ENCODE data around the gene MAPK10.

Gene MAPK10

DNA sequence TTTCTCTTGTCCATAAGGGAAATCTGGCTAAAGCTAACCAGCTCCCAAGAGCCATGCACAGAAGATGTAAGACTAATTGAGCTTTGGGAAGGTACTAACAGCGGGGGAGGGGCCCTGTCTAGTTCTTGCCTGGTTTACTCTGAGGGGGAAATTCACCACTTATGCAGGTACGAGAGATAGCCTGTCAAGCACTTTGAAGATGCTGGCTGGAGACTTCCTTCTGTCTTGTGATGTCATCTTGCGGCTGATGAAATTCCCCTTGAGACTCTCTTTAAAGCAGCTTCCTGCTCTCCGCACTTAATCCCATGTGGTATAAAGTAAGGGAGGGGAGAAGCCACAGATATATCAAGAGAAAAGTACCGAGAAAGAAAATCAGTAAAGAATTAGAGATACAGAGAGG is 345.3 kb downstream of the MAPK10 start:
- TF ChIP-seq, protein P1, sequence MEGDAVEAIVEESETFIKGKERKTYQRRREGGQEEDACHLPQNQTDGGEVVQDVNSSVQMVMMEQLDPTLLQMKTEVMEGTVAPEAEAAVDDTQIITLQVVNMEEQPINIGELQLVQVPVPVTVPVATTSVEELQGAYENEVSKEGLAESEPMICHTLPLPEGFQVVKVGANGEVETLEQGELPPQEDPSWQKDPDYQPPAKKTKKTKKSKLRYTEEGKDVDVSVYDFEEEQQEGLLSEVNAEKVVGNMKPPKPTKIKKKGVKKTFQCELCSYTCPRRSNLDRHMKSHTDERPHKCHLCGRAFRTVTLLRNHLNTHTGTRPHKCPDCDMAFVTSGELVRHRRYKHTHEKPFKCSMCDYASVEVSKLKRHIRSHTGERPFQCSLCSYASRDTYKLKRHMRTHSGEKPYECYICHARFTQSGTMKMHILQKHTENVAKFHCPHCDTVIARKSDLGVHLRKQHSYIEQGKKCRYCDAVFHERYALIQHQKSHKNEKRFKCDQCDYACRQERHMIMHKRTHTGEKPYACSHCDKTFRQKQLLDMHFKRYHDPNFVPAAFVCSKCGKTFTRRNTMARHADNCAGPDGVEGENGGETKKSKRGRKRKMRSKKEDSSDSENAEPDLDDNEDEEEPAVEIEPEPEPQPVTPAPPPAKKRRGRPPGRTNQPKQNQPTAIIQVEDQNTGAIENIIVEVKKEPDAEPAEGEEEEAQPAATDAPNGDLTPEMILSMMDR (conservative IDR thresholded peaks at IDR 0.05; ENCODE audit: control insufficient read depth, insufficient read depth, low read depth, low read length): no peak
- DNase-seq (ENCODE audit: low read depth): peak; percentile 51
- H3K4me3 ChIP-seq (ENCODE audit: control insufficient read depth, low read depth, low read length): no peak overlapping the region

DNA sequence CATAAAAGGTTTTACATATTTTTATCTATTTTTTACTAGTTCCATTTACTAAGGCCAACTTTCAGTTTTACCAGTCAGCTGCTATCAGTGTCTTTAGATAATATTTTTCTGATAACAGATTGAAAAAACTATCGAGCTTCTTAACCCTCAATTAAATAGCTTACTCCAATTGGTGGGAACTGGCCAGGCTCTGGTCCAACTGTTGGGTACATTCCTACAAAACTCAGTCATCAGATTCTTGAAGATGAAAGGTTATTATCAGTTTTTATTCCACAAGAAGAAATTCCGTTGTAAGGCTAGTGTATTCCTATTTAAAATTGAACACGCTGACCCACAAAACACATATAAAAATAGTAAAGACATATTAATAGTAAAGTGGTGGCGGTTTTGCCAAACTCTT is 346.2 kb downstream of the MAPK10 start:
- DNase-seq (ENCODE audit: low read depth): peak; percentile 56
- no peak overlapping the region for H3K4me3 ChIP-seq (ENCODE audit: control insufficient read depth, low read depth, low read length)
- TF ChIP-seq, protein P1 (conservative IDR thresholded peaks at IDR 0.05; ENCODE audit: control insufficient read depth, insufficient read depth, low read depth, low read length): no peak

DNA sequence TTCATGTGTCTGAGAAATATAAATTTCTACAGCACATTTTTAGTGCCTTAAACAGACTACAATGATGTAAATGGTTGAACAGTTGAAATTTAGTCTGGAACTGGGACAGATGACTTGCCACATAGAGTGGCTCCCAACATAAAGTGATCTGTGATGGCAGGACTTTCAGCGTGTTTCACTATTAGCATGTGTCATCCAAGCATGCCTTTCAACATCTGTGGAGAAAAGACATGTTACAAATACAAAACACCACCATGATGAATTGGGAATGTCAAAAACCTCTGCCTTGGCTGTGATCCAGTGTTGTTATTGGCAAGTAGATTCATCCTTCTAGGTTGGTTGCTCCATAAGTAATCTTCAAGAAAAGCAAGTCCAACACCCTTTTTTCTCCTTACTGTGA is 348.7 kb downstream of the MAPK10 start:
- H3K4me3 ChIP-seq (ENCODE audit: control insufficient read depth, low read depth, low read length): no peak overlapping the region
- TF ChIP-seq, protein P1 (conservative IDR thresholded peaks at IDR 0.05; ENCODE audit: control insufficient read depth, insufficient read depth, low read depth, low read length): no peak
- peak; percentile 99 for DNase-seq (ENCODE audit: low read depth)

DNA sequence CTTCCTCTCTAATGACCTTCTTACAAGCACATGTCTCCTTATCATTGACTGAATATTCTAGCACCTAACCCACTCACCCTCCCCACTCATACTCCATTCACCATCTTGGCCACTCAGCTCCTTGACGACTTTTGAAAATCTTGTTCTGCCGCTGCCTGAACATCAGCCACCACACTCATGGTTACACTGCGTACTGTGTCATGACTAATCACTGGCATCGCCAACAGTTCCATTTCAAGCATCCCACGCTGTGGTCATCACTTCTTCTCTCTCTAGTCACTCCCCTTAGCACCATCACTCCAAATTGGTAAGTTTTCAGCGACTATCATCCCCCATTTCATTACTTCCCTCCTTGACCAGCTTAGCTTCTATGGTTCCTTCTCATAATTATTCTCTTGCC is 352.8 kb downstream of the MAPK10 start:
- TF ChIP-seq, protein P1 (conservative IDR thresholded peaks at IDR 0.05; ENCODE audit: control insufficient read depth, insufficient read depth, low read depth, low read length): no peak
- H3K4me3 ChIP-seq (ENCODE audit: control insufficient read depth, low read depth, low read length): no peak overlapping the region
- peak; percentile 11 for DNase-seq (ENCODE audit: low read depth)

DNA sequence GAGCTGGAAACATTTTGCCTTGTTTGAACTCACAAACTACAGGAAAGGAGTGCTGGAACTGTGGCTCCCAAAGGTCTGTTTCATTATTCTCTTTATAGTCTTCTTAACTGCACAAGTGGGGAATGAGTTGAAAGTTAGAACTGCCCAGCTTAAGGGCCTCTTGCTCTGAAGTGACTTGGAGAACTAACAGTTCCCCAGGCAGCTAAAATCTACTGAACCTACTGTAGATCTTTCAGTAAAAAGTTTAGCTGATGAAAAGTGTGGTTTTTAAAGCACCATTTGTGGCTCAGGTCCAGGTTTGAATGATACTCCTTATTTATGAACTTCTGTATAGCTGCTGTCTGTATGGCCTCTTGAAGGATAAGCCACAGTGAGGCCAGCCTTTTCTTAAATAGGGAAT is 353.8 kb downstream of the MAPK10 start:
- no peak overlapping the region for H3K4me3 ChIP-seq (ENCODE audit: control insufficient read depth, low read depth, low read length)
- TF ChIP-seq, protein P1 (conservative IDR thresholded peaks at IDR 0.05; ENCODE audit: control insufficient read depth, insufficient read depth, low read depth, low read length): no peak
- no peak for DNase-seq (ENCODE audit: low read depth)

DNA sequence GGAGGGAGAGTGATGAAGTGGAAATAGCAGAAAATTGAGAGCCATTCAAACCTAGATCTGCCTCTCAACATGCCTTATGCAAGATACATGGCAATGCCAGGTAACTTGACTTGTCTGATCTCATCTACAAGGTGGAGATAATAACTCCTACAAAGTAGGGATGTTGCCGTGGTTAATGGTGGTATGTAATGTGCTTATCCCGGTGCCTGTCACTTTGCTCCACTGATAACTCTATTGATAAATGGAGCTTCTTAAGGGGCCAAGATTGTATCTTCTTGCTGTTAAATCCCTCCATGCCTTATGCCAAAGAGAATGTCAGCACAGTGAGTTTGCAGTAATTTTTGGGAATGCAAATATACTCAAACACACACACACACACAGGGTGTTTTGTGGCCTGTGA is 355.8 kb downstream of the MAPK10 start:
- TF ChIP-seq, protein P1 (conservative IDR thresholded peaks at IDR 0.05; ENCODE audit: control insufficient read depth, insufficient read depth, low read depth, low read length): no peak
- no peak overlapping the region for H3K4me3 ChIP-seq (ENCODE audit: control insufficient read depth, low read depth, low read length)
- DNase-seq (ENCODE audit: low read depth): no peak

DNA sequence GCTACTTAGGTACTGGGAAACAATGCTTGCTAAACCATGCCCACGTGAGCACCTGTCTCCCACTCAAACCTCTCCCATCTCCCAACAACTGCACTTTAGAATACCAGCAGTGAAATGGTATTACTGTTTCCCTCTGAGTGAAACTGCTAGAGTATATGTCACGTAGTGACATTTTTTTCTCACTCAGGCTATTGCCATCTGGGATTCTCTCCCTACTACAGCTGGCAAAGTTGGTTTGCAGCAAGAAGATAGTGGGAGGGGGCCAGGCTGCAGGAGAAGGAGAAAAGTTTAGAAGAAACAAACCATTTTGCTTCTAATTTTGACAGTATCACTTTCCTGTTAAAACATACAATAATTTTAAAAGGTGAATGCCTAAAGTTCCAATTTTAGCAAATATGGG is 358.3 kb downstream of the MAPK10 start:
- TF ChIP-seq, protein P1 (conservative IDR thresholded peaks at IDR 0.05; ENCODE audit: control insufficient read depth, insufficient read depth, low read depth, low read length): no peak
- H3K4me3 ChIP-seq (ENCODE audit: control insufficient read depth, low read depth, low read length): no peak overlapping the region
- no peak for DNase-seq (ENCODE audit: low read depth)
